ENCODE data around the gene HES4. TPM values are rescaled to one million over a fixed set of nuclear protein-coding genes. Genes with fewer than 3 reads are reported as not detected.

The HES4 gene
- total RNA-seq (10 to 100 TPM; 25.0 to 65.1 (median 27.9) TPM), polyA plus RNA-seq (10 to 100 TPM in 1 of 3 donors, 1 to 10 TPM in 2; 1.2 to 15.7 (median 4.6) TPM)

- Histone ChIP-seq H3K27me3 (peaks cover 0 to 17% (median 5%) of the 10 kb centered on the region in 3 donors), H3K4me3 (peak within 1 kb of the TSS; percentile 58 to 92 (median 60)), H3K4me1 (peaks cover 0 to 45% (median 35%) of the 10 kb centered on the region in 4 donors), H3K27ac (peak within 1 kb of the TSS; percentile 89 to 98 (median 96)), H3K9me3 (no peaks in the 10 kb centered on the region), H3K36me3 (no peaks in the 10 kb centered on the region)
- TF ChIP-seq POLR2AphosphoS5 (IDR thresholded peaks at IDR 0.05) (peak; percentile 60 to 90 (median 68)), CTCF (IDR thresholded peaks at IDR 0.05) (no peak), EP300 (IDR thresholded peaks at IDR 0.05) (peak in 2 of 4 donors; percentile 25 to 63), POLR2A (IDR thresholded peaks at IDR 0.05) (no peak)
- intact Hi-C loops (cut with DNase I): loop anchor here (1.0 kb wide), 1 partner anchor 19 kb away; no protein-coding TSS in a partner anchor
- 0 to 1% methylated on average over 95 of the region's 95 CpGs for WGBS, 2 donors
- DNase-seq: peak; percentile 97
Observed at GRCh38 chr1:999725-1000356, at the start of gene HES4. TSS of gene HES4 (minus strand) at chr1:1000097. CDS start at chr1:999973, 124 bp downstream.

GRCh38 chr1:1048765-1049164 is 48.9 kb upstream of the HES4 start:
- Histone ChIP-seq H3K36me3 (peaks cover 0 to 56% (median 3%) of the 10 kb centered on the region in 4 donors), H3K4me1 (no peaks in the 10 kb centered on the region), H3K4me3 (no peak overlapping the region), H3K9me3 (no peaks in the 10 kb centered on the region), H3K27me3 (no peaks in the 10 kb centered on the region), H3K27ac (no peak overlapping the region)
- intact Hi-C loops (cut with DNase I): no loop called here
- DNase-seq: no peak
- TF ChIP-seq POLR2A (IDR thresholded peaks at IDR 0.05) (no peak), POLR2AphosphoS5 (IDR thresholded peaks at IDR 0.05) (no peak), EP300 (IDR thresholded peaks at IDR 0.05) (no peak), CTCF (IDR thresholded peaks at IDR 0.05) (no peak)
- WGBS, 2 donors: 51 to 85% methylated on average over 26 to 28 of the region's 28 CpGs

- H3K36me3 ChIP-seq: peaks cover 0 to 58% (median 3%) of the 10 kb centered on the region in 4 donors
- no peak overlapping the region for H3K4me3 ChIP-seq
- no peaks in the 10 kb centered on the region for H3K4me1 ChIP-seq
- DNase-seq: no peak
- TF ChIP-seq POLR2AphosphoS5 (IDR thresholded peaks at IDR 0.05) (no peak), CTCF (IDR thresholded peaks at IDR 0.05) (no peak), POLR2A (IDR thresholded peaks at IDR 0.05) (no peak), EP300 (IDR thresholded peaks at IDR 0.05) (no peak)
- H3K27ac ChIP-seq: no peak overlapping the region
- H3K9me3 ChIP-seq: no peaks in the 10 kb centered on the region
- intact Hi-C loops (cut with DNase I): no loop called here
- H3K27me3 ChIP-seq: no peaks in the 10 kb centered on the region
- WGBS, 2 donors: 93% methylated on average over 25 of the region's 25 CpGs
Observed at GRCh38 chr1:1047963-1048362, 48.1 kb upstream of the HES4 start.

GRCh38 chr1:1047407-1047806 is 47.5 kb upstream of the HES4 start:
- 94% methylated on average over 19 of the region's 19 CpGs for WGBS, 2 donors
- H3K9me3 ChIP-seq: no peaks in the 10 kb centered on the region
- no peak overlapping the region for H3K4me3 ChIP-seq
- peaks cover 0 to 58% (median 3%) of the 10 kb centered on the region in 4 donors for H3K36me3 ChIP-seq
- intact Hi-C loops (cut with DNase I): no loop called here
- no peak overlapping the region for H3K27ac ChIP-seq
- no peaks in the 10 kb centered on the region for H3K4me1 ChIP-seq
- DNase-seq: no peak
- no peaks in the 10 kb centered on the region for H3K27me3 ChIP-seq
- TF ChIP-seq POLR2A (IDR thresholded peaks at IDR 0.05) (no peak), EP300 (IDR thresholded peaks at IDR 0.05) (no peak), POLR2AphosphoS5 (IDR thresholded peaks at IDR 0.05) (no peak), CTCF (IDR thresholded peaks at IDR 0.05) (no peak)
